Trophoblast cell (in vitro differentiated cells and primary cell): Measurements from ENCODE around the gene CHST3.

Source experiments
- DNase-seq, 2 donors: peaks; one replicate each; pipeline ENCODE4 v3.0.0-alpha.2; 2016
- H2AFZ ChIP-seq: 2 replicates; pipeline ENCODE4 v1.6.1; 2013; ENCODE audit warnings: low read length, moderate library complexity, mild to moderate bottlenecking; ENCODE audit not compliant: insufficient read depth, poor library complexity
- H2AK5ac ChIP-seq: 2 replicates; pipeline ENCODE4 v1.6.1; 2013; ENCODE audit warnings: mild to moderate bottlenecking, low read length
- H2BK120ac ChIP-seq: 2 replicates; pipeline ENCODE4 v1.6.1; 2013; ENCODE audit warnings: low read length, mild to moderate bottlenecking, moderate library complexity; ENCODE audit not compliant: insufficient read depth, poor library complexity
- H2BK12ac ChIP-seq: 2 replicates; pipeline ENCODE4 v1.6.1; 2013; ENCODE audit warnings: mild to moderate bottlenecking, low read length, moderate library complexity
- H2BK5ac ChIP-seq: 2 replicates; pipeline ENCODE4 v1.6.1; 2013; ENCODE audit warnings: low read length, low read depth, moderate library complexity, mild to moderate bottlenecking; ENCODE audit not compliant: poor library complexity
- H3K14ac ChIP-seq: 2 replicates; pipeline ENCODE4 v1.6.1; 2013; ENCODE audit warnings: mild to moderate bottlenecking, low read length
- H3K18ac ChIP-seq: 2 replicates; pipeline ENCODE4 v1.6.1; 2013; ENCODE audit warnings: mild to moderate bottlenecking, low read length
- H3K23ac ChIP-seq: 2 replicates; pipeline ENCODE4 v1.6.1; 2013; ENCODE audit warnings: low read length
- H3K27ac ChIP-seq: 2 replicates; pipeline ENCODE4 v1.5.1; 2013; ENCODE audit warnings: low read depth, mild to moderate bottlenecking, inconsistent platforms, low read length, moderate library complexity
- H3K27me3 ChIP-seq: 2 replicates; pipeline ENCODE4 v1.6.1; 2013; ENCODE audit warnings: inconsistent platforms, mild to moderate bottlenecking, low read length, moderate library complexity; ENCODE audit not compliant: insufficient read depth
- H3K36me3 ChIP-seq, 2 experiments: 1 replicate in 1 of 2; 2 replicates in 1 of 2; pipeline ENCODE4 v1.6.1; 2013; ENCODE audit warnings: low read length in 2 of 2, mild to moderate bottlenecking in 2 of 2, moderate library complexity in 1 of 2; ENCODE audit not compliant: insufficient read depth in 2 of 2, control insufficient read depth in 1 of 2
- H3K4ac ChIP-seq: 2 replicates; pipeline ENCODE4 v1.6.1; 2013; ENCODE audit warnings: low read depth, mild to moderate bottlenecking, low read length, moderate library complexity
- H3K4me1 ChIP-seq, 2 experiments: 1 replicate in 1 of 2; 2 replicates in 1 of 2; pipeline ENCODE4 v1.6.1; 2013; ENCODE audit warnings: low read length in 2 of 2, mild to moderate bottlenecking in 2 of 2, moderate library complexity in 1 of 2; ENCODE audit not compliant: insufficient read depth in 2 of 2, control insufficient read depth in 1 of 2
- H3K4me2 ChIP-seq: 2 replicates; pipeline ENCODE4 v1.6.1; 2013; ENCODE audit warnings: inconsistent platforms, mild to moderate bottlenecking, low read length, moderate library complexity
- H3K4me3 ChIP-seq: 2 replicates; pipeline ENCODE4 v1.5.1; 2013; ENCODE audit warnings: mild to moderate bottlenecking, low read depth, low read length, inconsistent platforms
- H3K79me1 ChIP-seq: one replicate; pipeline ENCODE4 v1.6.1; 2013; ENCODE audit warnings: low read length
- H3K79me2 ChIP-seq: 2 replicates; pipeline ENCODE4 v1.6.1; 2013; ENCODE audit warnings: low read length, mild to moderate bottlenecking; ENCODE audit not compliant: control insufficient read depth, insufficient read depth, poor library complexity
- H3K9ac ChIP-seq: 2 replicates; pipeline ENCODE4 v1.6.1; 2013; ENCODE audit warnings: mild to moderate bottlenecking, low read length
- H3K9me3 ChIP-seq: 2 replicates; pipeline ENCODE4 v1.6.1; 2013; ENCODE audit warnings: low read depth, mild to moderate bottlenecking, control low read depth, inconsistent platforms, low read length; ENCODE audit not compliant: insufficient read depth
- H4K12ac ChIP-seq: 2 replicates; pipeline ENCODE4 v1.6.1; 2013; ENCODE audit warnings: low read depth, mild to moderate bottlenecking, low read length, moderate library complexity
- H4K8ac ChIP-seq: 2 replicates; pipeline ENCODE4 v1.6.1; 2013; ENCODE audit warnings: low read depth, mild to moderate bottlenecking, low read length, moderate library complexity
- H4K91ac ChIP-seq: one replicate; pipeline ENCODE4 v1.6.1; 2013; ENCODE audit warnings: low read depth, mild to moderate bottlenecking, low read length, moderate library complexity
- WGBS: extraction: QIAGEN DNeasy Blood & Tissue Kit; methylation state at CpG from one replicate; pipeline ENCODE4 v1.1.7; 2013; ENCODE audit warnings: missing lambda C conversion rate; ENCODE audit not compliant: insufficient read length, insufficient coverage; ENCODE audit errors: extremely low coverage; 5-methylcytosine and 5-hydroxymethylcytosine counted together

CHST3 gene

GRCh38 chr10:71978988-71979691, 14.9 kb downstream of the CHST3 start:
- 100% methylated on average over 3 of the region's 15 CpGs for WGBS
- no peaks in the 10 kb centered on the region for H3K27me3 ChIP-seq
- no peak overlapping the region for H4K12ac ChIP-seq
- no peak overlapping the region for H3K9ac ChIP-seq
- no peak overlapping the region for H3K23ac ChIP-seq
- no peak overlapping the region for H4K91ac ChIP-seq
- peaks cover 6% of the 10 kb centered on the region for H3K79me1 ChIP-seq
- no peak for DNase-seq
- H3K18ac ChIP-seq: no peak overlapping the region
- no peaks in the 10 kb centered on the region for H3K9me3 ChIP-seq
- no peak overlapping the region for H3K4me2 ChIP-seq
- H2AK5ac ChIP-seq: peak overlapping the region; percentile 12
- no peak overlapping the region for H2BK5ac ChIP-seq
- H4K8ac ChIP-seq: no peak overlapping the region
- H3K27ac ChIP-seq: no peak overlapping the region
- H3K4me1 ChIP-seq: peaks cover 25 to 30% of the 10 kb centered on the region in 2 experiments
- no peak overlapping the region for H2AFZ ChIP-seq
- no peak overlapping the region for H3K4ac ChIP-seq
- no peak overlapping the region for H3K4me3 ChIP-seq
- no peak overlapping the region for H2BK120ac ChIP-seq
- H3K79me2 ChIP-seq: no peaks in the 10 kb centered on the region
- H3K36me3 ChIP-seq: peaks cover 0 to 2% of the 10 kb centered on the region in 2 experiments
- no peak overlapping the region for H2BK12ac ChIP-seq
- no peak overlapping the region for H3K14ac ChIP-seq

GRCh38 chr10:71979692-71980062, 15.5 kb downstream of the CHST3 start:
- Histone ChIP-seq H3K23ac (no peak overlapping the region), H3K27me3 (no peaks in the 10 kb centered on the region), H4K91ac (no peak overlapping the region), H3K9me3 (no peaks in the 10 kb centered on the region), H2BK5ac (no peak overlapping the region), H2AK5ac (no peak overlapping the region), H2BK120ac (no peak overlapping the region), H3K79me2 (no peaks in the 10 kb centered on the region), H3K36me3 (peaks cover 0 to 2% of the 10 kb centered on the region in 2 experiments), H3K27ac (no peak overlapping the region), H3K9ac (no peak overlapping the region), H2AFZ (no peak overlapping the region), H3K4me3 (no peak overlapping the region), H4K12ac (no peak overlapping the region), H3K4me2 (no peak overlapping the region), H2BK12ac (no peak overlapping the region), H3K79me1 (peaks cover 6% of the 10 kb centered on the region), H3K4ac (no peak overlapping the region), H3K4me1 (peaks cover 22 to 27% of the 10 kb centered on the region in 2 experiments), H3K18ac (no peak overlapping the region), H3K14ac (no peak overlapping the region), H4K8ac (no peak overlapping the region)
- WGBS: no CpG with 5 or more reads among the region's 5 CpGs
- no peak for DNase-seq

DNA sequence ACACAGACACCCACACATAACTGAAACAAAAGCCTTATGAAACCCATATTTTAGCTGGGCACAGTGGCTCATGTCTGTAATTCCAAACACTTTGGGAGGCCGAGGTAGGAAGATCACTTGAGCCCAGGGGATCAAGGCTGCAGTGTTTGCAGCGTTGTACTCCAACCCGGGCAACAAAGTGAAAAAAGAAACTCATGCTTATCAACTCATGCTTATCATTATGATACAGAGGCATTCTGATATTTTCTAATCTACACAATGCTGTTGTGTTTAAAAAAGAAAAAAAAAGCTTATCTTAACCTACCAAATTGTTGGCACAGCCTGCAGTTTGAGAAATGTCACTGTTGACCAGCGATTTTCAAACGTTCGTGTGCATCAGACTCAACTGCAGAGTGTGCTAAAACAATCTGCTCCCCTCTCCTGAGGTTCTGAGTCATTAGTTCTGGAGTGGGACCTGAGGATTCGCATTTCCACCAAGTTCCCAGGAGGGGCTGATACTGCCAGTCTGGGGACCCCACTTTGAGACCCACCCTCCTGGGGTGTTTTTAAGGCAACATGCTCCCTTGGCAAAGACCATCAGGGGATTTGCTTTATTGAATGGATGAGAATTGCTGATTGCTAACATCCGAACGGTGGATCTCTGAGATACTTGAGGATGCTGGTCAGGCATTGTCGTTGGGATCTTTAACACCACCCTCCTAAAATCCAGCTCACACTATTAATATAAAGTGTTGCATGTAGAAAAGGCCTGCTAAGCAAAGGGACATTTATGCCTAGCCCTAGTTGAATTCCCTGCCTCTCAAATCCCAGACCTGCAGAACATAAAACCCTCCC, 16.2 kb downstream of the CHST3 start:
- Histone ChIP-seq H2BK120ac (no peak overlapping the region), H3K79me2 (no peaks in the 10 kb centered on the region), H3K18ac (no peak overlapping the region), H3K4ac (no peak overlapping the region), H3K9me3 (no peaks in the 10 kb centered on the region), H3K36me3 (peaks cover 0 to 2% of the 10 kb centered on the region in 2 experiments), H4K91ac (no peak overlapping the region), H3K27me3 (no peaks in the 10 kb centered on the region), H3K4me1 (peaks cover 27 to 30% of the 10 kb centered on the region in 2 experiments), H4K8ac (no peak overlapping the region), H4K12ac (no peak overlapping the region), H3K4me2 (no peak overlapping the region), H3K27ac (no peak overlapping the region), H3K23ac (no peak overlapping the region), H3K79me1 (peaks cover 11% of the 10 kb centered on the region), H3K4me3 (no peak overlapping the region), H3K14ac (no peak overlapping the region), H2BK12ac (no peak overlapping the region), H2AFZ (no peak overlapping the region), H3K9ac (no peak overlapping the region), H2BK5ac (no peak overlapping the region), H2AK5ac (no peak overlapping the region)
- no peak for DNase-seq
- WGBS: no CpG with 5 or more reads among the region's 10 CpGs

- no peaks in the 10 kb centered on the region for H3K27me3 ChIP-seq
- H3K36me3 ChIP-seq: peaks cover 0 to 2% of the 10 kb centered on the region in 2 experiments
- DNase-seq: no peak
- H3K14ac ChIP-seq: no peak overlapping the region
- no peak overlapping the region for H3K23ac ChIP-seq
- peaks cover 2% of the 10 kb centered on the region for H3K79me2 ChIP-seq
- H4K91ac ChIP-seq: no peak overlapping the region
- no peak overlapping the region for H3K9ac ChIP-seq
- no CpG with 5 or more reads among the region's 14 CpGs for WGBS
- H3K18ac ChIP-seq: no peak overlapping the region
- H4K8ac ChIP-seq: no peak overlapping the region
- H3K79me1 ChIP-seq: peaks cover 13% of the 10 kb centered on the region
- H3K4me1 ChIP-seq: peaks cover 24 to 27% of the 10 kb centered on the region in 2 experiments
- H2AK5ac ChIP-seq: no peak overlapping the region
- H3K9me3 ChIP-seq: no peaks in the 10 kb centered on the region
- H3K27ac ChIP-seq: no peak overlapping the region
- H2BK12ac ChIP-seq: no peak overlapping the region
- H3K4ac ChIP-seq: no peak overlapping the region
- H2AFZ ChIP-seq: no peak overlapping the region
- no peak overlapping the region for H3K4me2 ChIP-seq
- H3K4me3 ChIP-seq: no peak overlapping the region
- no peak overlapping the region for H2BK120ac ChIP-seq
- no peak overlapping the region for H4K12ac ChIP-seq
- H2BK5ac ChIP-seq: no peak overlapping the region
Measured at GRCh38 chr10:71981015-71981875, 17.1 kb downstream of the CHST3 start.
